HTR-8/SVneo (cell line): Measurements from ENCODE around the gene NUDT22.
A peak's percentile ranks its signal among the peaks of the same experiment; 100 is the strongest.

ENCODE experiments used
- DNase-seq: peaks from one replicate; pipeline ENCODE4 v3.0.0; 2011; ENCODE audit warnings: low spot score, mixed read lengths; ENCODE audit not compliant: insufficient read length
- FAIRE-seq: peaks from 2 replicates; lab custom pipeline; 2011; peaks lifted over from hg19 to GRCh38; lab: Jason Lieb, UNC

Gene NUDT22

GRCh38 chr11:64226507-64227051 is 505 bp downstream of the NUDT22 start:
- no peak for DNase-seq
- no peak for FAIRE-seq

- DNase-seq (no peak), FAIRE-seq (no peak)
Measured at GRCh38 chr11:64227405-64227956, 1.4 kb downstream of the NUDT22 start.

GRCh38 chr11:64229090-64229743 is 3.1 kb downstream of the NUDT22 start:
- DNase-seq = no peak
- FAIRE-seq = no peak

DNA sequence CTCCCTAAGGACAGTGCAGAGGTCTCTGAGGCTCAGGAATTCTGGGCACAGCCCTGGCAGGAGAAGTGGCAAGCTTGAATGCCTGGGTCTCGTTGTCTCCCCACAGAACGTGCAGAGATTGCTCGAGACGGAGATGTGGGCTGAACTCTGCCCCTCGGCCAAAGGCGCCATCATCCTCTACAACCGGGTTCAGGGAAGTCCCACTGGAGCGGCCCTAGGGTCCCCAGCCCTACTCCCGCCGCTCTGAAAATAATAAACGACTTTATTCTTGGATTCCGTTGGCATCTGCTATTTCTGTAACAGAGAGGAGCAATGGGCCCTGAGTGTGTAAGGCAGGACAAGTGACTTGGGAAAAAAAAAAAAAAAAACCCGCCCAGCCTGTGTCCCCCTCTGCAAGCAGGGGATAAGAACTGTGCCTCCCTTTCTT is 3.7 kb downstream of the NUDT22 start:
- DNase-seq = no peak
- no peak for FAIRE-seq

DNA sequence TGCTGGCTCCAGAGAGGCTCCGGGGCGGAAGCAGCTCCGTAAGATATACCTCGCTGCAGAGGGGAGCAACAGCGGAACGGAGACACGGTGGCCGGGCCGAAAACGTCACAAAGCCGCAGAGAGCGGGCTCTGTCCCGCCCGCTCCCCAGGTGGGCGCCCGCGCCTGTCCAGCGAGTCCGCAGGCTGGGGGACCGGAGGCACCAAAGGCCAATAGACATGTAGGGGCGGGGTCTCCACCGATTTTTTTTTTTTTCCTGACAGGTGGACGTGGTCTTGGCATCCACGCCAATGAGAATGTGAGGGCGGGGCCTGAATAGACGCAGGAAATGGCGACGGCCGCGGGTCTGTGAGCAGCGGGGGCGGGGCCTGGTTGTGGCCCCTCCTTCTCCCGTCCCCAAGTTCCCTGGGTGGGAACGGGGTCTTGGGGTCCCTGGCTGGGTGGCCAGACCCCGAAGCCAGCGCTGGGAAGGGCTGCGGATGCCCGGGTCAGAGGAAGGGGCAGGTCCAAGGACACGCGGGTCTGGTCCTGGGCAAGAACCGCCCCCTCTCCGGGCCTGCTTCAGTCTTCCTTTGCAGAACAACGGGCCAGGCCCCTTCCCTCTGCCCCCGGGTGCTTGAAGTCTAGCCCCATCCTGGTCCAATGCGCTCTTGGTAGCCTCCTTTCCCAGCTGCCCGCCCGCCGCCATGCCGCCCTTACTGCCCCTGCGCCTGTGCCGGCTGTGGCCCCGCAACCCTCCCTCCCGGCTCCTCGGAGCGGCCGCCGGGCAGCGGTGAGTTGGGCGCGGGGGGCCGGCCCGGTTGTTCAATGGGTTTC is 4.3 kb downstream of the NUDT22 start, which contains the start of gene DNAJC4:
TSS of gene DNAJC4 (plus strand) at position 378 of the 814 bp plus-strand sequence. CDS start at position 685, 307 bp downstream.
- FAIRE-seq = no peak
- DNase-seq = peak; percentile 82

- no peak for FAIRE-seq
- DNase-seq = no peak
Measured at GRCh38 chr11:64230985-64231365, 4.9 kb downstream of the NUDT22 start.

DNA sequence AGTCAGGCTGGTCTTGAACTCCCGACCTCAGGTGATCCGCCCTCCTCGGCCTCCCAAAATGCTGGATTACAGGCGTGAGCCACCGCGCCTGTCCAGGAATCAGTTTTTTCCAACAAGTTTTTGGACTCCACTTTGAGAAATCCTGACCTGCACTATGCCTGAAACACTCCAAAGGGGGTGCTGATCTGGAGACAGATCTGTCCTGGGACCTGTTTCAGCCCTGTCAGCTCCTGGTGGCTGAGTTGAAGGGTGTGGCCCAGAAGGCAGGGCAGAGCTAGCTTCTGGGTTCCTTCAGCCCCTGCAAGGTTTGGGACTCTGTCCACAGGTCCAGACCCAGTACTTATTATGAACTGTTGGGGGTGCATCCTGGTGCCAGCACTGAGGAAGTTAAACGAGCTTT is 5.5 kb downstream of the NUDT22 start:
- no peak for DNase-seq
- FAIRE-seq = no peak

GRCh38 chr11:64232182-64232966 is 6.3 kb downstream of the NUDT22 start:
- DNase-seq (no peak), FAIRE-seq (no peak)

DNA sequence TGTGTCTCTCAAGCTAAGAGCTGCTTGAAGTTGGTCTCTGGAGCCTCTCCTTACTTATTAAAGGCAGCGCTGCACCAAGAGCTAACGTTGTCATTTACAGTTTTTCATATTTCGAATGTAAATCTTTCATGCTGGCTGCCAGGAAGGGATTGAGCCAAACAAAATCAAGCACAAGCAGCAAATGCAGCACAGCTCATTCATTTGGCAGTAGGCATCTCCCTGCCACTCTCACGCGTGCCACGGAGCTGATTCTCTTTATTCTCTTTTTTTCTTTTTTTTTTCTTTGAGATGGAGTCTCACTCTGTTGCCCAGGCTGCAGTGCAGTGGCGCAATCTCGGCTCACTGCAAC is 6.9 kb downstream of the NUDT22 start:
- DNase-seq (no peak), FAIRE-seq (no peak)

DNA sequence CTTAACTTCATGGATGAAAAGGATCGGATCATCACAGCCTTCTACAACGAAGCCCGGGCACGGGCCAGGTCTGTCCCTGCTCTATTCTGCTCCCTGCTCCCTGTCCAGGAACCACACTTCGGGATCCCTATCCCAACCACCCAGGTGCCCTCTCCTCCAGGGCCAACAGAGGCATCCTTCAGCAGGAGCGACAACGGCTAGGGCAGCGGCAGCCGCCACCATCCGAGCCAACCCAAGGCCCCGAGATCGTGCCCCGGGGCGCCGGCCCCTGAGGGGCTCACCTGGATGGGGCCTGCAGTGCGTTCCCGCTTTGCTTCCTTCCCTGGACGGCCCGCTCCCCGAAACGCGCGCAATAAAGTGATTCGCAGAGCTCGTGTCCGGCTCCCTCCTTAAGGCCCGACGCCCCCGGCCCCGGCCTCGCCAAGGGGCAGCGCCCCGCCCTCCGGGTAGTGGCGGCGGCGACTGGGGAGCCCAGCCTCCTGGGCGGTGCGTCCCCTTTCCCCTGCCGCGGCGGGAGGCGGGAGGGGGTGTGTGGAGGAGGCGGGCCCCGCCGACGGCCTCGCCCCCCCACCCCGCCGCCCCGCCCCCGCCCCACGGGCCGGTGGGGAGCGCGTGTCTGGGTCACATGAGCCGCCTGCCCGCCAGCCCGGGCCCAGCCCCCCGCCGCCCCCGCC is 8.0 kb downstream of the NUDT22 start, which contains the start of gene VEGFB:
TSS of gene VEGFB (plus strand) at position 672 of the 674 bp plus-strand sequence. CDS start 250 bp downstream, outside the sequence.
- DNase-seq (peak; percentile 60), FAIRE-seq (no peak)

DNA sequence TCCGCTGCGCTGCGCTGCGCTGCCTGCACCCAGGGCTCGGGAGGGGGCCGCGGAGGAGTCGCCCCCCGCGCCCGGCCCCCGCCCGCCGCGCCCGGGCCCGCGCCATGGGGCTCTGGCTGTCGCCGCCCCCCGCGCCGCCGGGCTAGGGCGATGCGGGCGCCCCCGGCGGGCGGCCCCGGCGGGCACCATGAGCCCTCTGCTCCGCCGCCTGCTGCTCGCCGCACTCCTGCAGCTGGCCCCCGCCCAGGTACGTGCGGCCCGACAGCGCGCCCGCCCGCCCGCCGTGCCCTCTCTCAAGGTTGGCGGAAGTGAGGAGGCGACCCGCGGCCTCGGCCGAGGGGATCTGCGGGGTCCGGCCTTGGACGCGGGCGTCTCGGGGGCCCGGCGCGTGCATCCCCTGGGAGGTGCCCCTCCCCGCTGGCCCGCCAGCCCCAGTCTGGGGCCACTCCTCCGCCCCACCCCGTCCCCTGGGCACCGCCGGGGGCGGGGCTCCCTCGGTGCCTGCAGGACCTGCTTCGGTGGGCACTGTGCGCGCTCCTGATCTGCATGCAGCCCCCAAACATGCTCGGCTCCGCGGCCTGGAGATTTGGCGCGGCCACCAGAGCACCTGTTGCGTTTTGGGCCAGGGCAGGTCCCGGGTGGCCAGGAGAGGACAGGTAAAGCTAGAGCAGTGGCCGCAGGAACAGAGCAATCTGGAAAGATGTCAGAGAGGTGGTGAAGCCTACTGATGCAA is 8.7 kb downstream of the NUDT22 start:
- FAIRE-seq = no peak
- peak; percentile 33 for DNase-seq

- DNase-seq (no peak), FAIRE-seq (no peak)
Measured at GRCh38 chr11:64235437-64236161, 9.5 kb downstream of the NUDT22 start.

- no peak for FAIRE-seq
- DNase-seq = no peak
Measured at GRCh38 chr11:64237484-64237951, 11.4 kb downstream of the NUDT22 start.

GRCh38 chr11:64238076-64238475 is 12.0 kb downstream of the NUDT22 start:
- DNase-seq (no peak), FAIRE-seq (no peak)

- FAIRE-seq (no peak), DNase-seq (no peak)
Measured at GRCh38 chr11:64238999-64239398, 12.9 kb downstream of the NUDT22 start.

GRCh38 chr11:64239662-64240434 is 13.8 kb downstream of the NUDT22 start:
- no peak for FAIRE-seq
- no peak for DNase-seq

GRCh38 chr11:64240435-64241240 is 14.6 kb downstream of the NUDT22 start, which contains the start of gene FKBP2:
TSS of gene FKBP2 (plus strand) at chr11:64241095. CDS start at chr11:64242388, 1,293 bp downstream.
- FAIRE-seq (peak; percentile 64), DNase-seq (peak; percentile 95)
